ENCODE measurements around the gene OBSL1.

OBSL1 gene

DNA sequence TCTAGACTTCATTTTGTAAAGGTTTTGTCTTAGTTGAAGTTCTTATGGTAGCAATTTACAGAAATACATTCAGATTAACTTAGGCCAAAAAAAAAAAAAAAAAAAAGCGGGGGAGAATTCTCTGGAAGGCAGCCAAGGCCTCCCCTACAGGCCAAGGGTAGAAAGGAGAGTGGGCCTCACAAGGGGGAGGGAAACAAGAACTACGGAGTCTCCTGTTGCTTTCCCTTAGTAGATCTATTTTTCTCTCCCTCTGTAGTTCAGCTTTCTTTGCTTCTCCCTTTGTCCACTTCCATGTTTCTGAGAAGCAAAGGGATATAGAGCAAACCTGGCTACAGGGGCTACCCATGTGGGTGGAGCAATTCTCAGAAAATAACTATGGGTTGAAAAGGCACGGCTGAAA, 23.9 kb upstream of the OBSL1 start:
- FAIRE-seq (no peak), DNase-seq (ENCODE audit: insufficient read length) (no peak)

DNA sequence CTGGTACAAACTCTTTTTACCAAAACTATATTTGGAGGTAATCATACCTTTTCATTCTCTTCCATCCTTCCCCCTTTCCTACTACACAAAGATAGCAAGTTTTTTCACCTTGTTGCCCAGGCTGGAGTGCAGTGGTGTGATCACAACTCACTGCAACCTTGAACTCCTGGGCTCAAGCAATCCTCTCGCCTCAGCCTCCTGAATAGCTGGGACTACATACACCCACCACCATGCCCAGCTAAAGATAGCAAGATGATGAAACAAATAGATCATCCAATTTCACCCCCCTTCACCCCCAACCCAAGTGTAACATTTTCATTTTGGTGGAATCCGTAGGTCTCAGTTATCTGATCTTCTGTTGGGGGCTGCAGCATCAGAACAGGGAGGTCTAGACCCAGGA, 21.8 kb upstream of the OBSL1 start:
- FAIRE-seq, result no peak

More for the DNA sequence above, 23.9 kb upstream of the OBSL1 start:
- no peak for TF ChIP-seq TAF1 (IDR thresholded peaks at IDR 0.05; ENCODE audit: borderline replicate concordance, low read depth, low read length)
- no peak for TF ChIP-seq POLR2AphosphoS5 (IDR thresholded peaks at IDR 0.05; ENCODE audit: low read depth, low read length)
- no peak for TF ChIP-seq POLR2A (IDR thresholded peaks at IDR 0.05; ENCODE audit: low read depth, low read length)

DNA sequence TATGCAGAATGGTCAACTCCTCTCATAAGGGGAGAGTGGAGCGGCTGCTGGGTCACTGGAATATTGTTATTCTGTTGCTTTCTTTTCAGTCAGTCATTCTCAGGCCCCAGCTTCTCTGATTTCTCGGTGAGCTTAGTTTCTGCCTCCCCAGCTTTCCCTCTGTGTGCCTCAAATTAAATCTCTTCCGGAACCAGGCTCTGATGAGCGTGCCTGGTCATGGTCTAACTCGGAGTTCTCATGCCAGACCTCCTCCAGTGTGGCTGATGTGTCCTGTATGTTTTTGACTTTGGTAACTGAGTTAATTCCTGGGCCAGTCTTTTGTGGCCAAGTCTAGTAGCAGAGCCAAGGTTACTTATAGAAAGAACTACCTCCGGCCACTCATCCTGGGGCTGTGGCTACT, 21.4 kb upstream of the OBSL1 start:
- DNase-seq (ENCODE audit: insufficient read length) (no peak), FAIRE-seq (no peak)
- no peak for TF ChIP-seq POLR2AphosphoS5 (IDR thresholded peaks at IDR 0.05; ENCODE audit: low read depth, low read length)
- no peak for TF ChIP-seq TAF1 (IDR thresholded peaks at IDR 0.05; ENCODE audit: borderline replicate concordance, low read depth, low read length)
- no peak for TF ChIP-seq POLR2A (IDR thresholded peaks at IDR 0.05; ENCODE audit: low read depth, low read length)

More for the DNA sequence above, 21.8 kb upstream of the OBSL1 start:
- TF ChIP-seq POLR2AphosphoS5 (IDR thresholded peaks at IDR 0.05; ENCODE audit: low read depth, low read length) (no peak), POLR2A (IDR thresholded peaks at IDR 0.05; ENCODE audit: low read depth, low read length) (no peak), TAF1 (IDR thresholded peaks at IDR 0.05; ENCODE audit: borderline replicate concordance, low read depth, low read length) (no peak)
- DNase-seq (ENCODE audit: insufficient read length), result no peak

DNA sequence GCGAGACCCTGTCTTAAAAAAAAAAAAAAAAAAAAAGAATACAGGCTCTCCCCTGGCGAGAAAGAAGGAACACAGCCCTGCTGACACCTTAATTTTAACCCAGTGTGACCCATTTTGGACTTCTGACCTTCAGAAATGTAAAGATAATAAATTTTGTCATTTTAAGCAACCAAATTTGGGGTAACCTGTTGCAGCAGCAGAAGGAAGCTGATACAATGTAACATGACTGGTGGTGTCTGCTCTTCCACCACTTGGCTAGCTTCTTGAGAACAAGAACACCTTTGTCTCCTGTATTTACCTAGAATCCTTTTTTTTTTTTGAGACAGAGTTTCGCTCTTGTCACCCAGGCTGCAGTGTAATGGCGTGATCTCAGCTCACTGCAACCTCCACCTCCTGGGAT, 19.8 kb upstream of the OBSL1 start:
- DNase-seq (ENCODE audit: insufficient read length) (no peak), FAIRE-seq (no peak)
- TF ChIP-seq TAF1 (IDR thresholded peaks at IDR 0.05; ENCODE audit: borderline replicate concordance, low read depth, low read length), result no peak
- TF ChIP-seq POLR2AphosphoS5 (IDR thresholded peaks at IDR 0.05; ENCODE audit: low read depth, low read length), result no peak
- TF ChIP-seq POLR2A (IDR thresholded peaks at IDR 0.05; ENCODE audit: low read depth, low read length), result no peak

DNA sequence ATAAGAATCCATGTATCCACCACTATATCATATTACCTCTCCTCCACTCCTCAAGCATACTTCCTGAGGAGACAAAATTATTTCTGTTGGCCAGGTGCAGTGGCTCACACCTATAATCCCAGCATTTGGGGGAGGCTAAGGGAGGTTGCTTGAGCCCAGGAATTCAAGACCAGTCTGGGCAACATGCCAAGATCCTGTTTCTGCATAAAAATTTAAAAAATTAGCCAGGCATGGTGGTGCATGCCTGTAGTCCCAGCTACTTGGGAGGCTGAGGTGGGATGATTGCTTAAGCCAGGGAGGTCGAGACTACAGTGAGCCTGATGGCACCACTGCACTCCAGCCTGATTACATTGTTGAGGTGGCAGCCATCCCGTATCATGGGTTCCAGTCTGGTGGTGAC, 10.0 kb upstream of the OBSL1 start:
- no peak for DNase-seq (ENCODE audit: insufficient read length)
- TF ChIP-seq POLR2AphosphoS5 (IDR thresholded peaks at IDR 0.05; ENCODE audit: low read depth, low read length), result no peak
- no peak for TF ChIP-seq POLR2A (IDR thresholded peaks at IDR 0.05; ENCODE audit: low read depth, low read length)
- no peak for TF ChIP-seq TAF1 (IDR thresholded peaks at IDR 0.05; ENCODE audit: borderline replicate concordance, low read depth, low read length)
- no peak for FAIRE-seq

DNA sequence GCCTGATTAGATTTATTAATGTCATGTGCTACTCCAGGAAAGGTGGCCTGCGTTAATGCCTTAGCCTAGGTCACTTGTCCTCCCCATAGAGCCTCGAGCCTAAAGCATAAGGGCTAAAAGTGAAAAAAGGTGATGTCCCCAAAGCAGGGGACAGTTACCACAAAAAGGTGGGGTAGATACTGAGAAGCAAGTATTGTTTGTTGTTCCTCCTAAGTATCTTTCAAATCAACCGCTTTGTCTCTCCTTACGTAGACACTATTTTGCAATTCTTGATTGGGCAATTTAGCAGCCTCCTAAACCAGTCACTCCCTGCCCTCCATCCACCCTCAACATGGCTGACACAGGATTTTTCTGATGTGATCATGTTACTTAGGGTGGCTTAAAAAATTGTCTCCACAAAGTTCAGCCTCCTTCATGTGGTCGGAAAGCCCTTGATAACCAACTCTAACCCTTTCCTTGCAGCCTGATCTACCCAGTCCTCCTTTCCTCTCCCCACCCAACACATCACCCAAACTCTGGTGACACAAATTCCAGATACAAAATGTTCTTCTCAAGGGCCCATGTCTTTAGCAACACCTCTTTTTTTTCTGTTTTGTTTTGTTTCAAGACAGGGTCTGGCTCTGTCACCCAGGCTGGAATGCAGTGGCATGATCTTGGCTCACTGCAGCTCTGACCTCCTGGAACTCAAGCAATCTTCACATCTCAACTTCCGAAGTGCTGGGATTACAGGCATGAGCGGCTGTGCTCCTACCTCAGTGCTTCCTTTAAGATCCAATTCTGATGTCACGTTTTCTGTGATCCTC, 7.7 kb upstream of the OBSL1 start:
- DNase-seq (ENCODE audit: insufficient read length), result no peak

DNA sequence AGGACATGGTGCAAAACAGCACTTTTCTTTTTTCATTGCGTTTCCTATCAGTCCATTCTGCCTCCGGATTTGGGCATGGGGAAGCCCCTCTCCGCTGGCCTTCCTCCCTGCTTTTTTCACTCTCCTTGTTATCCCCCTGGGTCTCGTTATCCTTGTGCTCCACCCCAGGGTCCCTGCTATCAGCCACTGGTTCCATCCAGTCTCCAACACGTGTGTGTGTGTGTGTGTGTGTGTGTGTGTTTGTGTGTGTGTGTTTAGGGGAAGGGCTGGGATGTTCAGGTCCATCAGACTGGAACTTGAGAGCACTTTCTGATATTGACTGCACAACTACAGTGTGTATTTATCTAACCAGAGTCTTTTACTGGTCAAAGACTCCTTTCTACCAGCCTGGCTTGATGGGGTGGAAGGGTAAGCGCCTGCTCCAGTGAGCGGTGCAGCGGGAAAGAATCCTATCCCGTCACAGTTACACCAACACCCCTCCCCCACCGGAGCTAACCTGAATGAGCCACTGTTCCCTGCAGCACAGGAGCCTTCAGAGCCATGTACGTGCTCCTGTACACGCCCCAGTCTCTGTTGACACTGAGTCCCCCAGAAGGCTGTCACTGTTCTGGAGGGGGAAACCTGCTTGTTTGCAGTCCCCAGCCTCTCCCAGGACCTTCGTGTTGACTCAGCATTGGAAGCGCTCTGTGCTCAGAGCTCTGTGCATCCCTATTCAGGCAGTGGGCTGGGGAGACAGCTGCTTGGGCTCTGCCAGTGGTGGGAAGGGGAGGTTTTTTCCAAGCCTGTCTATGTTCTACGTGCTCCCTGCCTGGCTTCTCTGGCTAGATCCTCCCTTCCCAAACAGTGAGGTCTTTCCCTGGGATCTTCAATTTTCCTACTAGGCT, 5.4 kb upstream of the OBSL1 start:
- DNase-seq (ENCODE audit: insufficient read length) (no peak), FAIRE-seq (no peak)
- TF ChIP-seq POLR2A (IDR thresholded peaks at IDR 0.05; ENCODE audit: low read depth, low read length), result no peak
- no peak for TF ChIP-seq TAF1 (IDR thresholded peaks at IDR 0.05; ENCODE audit: borderline replicate concordance, low read depth, low read length)
- no peak for TF ChIP-seq POLR2AphosphoS5 (IDR thresholded peaks at IDR 0.05; ENCODE audit: low read depth, low read length)

More for the DNA sequence above, 7.7 kb upstream of the OBSL1 start:
- no peak for TF ChIP-seq POLR2A (IDR thresholded peaks at IDR 0.05; ENCODE audit: low read depth, low read length)
- no peak for TF ChIP-seq POLR2AphosphoS5 (IDR thresholded peaks at IDR 0.05; ENCODE audit: low read depth, low read length)
- TF ChIP-seq TAF1 (IDR thresholded peaks at IDR 0.05; ENCODE audit: borderline replicate concordance, low read depth, low read length), result no peak
- FAIRE-seq, result no peak

DNA sequence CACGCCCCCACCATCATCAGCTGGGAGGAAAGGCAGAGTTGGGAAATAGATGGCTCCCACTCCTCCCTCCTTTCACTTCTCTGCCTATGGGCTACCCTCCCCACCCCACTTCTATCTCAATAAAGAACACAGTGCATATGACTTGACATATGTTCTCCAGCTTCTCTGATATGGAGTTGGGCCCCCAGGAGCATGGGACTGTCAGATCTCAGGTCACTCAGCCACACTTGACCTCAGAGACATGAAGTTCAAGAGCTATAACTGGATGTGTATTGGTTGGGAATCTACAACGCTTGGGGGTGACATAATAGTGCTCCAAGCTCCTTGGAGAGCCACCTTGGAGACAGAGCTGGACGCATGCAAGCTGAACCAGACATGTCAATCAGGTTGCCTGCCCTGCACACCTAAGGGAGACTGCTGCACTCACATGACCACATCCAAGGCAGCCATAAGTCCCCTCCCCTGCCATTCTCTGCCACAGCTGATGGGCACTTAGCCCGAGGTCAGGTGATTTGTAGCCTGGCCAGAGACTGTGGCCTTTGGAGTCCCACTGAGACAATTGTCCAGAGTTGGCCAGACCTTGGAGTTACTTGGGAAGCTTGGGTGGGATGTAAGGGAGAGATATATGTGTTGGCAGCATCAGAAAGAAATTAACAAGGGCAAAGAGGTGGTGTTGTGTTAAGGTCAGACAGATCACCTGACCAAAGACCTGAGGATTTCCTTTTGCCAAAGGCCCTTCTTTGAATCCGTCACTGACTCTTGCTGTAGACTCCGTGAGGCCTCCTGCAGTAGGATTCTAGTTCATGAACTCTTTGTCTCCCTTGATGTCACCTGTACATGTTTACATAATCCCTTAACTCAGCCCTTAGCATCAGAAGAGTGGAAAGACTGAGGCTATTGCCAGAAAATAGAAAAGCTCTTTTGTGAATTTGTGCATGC, 4.5 kb upstream of the OBSL1 start:
- TF ChIP-seq POLR2A (IDR thresholded peaks at IDR 0.05; ENCODE audit: low read depth, low read length) (no peak), TAF1 (IDR thresholded peaks at IDR 0.05; ENCODE audit: borderline replicate concordance, low read depth, low read length) (no peak), POLR2AphosphoS5 (IDR thresholded peaks at IDR 0.05; ENCODE audit: low read depth, low read length) (no peak)
- FAIRE-seq, result no peak
- no peak for DNase-seq (ENCODE audit: insufficient read length)

DNA sequence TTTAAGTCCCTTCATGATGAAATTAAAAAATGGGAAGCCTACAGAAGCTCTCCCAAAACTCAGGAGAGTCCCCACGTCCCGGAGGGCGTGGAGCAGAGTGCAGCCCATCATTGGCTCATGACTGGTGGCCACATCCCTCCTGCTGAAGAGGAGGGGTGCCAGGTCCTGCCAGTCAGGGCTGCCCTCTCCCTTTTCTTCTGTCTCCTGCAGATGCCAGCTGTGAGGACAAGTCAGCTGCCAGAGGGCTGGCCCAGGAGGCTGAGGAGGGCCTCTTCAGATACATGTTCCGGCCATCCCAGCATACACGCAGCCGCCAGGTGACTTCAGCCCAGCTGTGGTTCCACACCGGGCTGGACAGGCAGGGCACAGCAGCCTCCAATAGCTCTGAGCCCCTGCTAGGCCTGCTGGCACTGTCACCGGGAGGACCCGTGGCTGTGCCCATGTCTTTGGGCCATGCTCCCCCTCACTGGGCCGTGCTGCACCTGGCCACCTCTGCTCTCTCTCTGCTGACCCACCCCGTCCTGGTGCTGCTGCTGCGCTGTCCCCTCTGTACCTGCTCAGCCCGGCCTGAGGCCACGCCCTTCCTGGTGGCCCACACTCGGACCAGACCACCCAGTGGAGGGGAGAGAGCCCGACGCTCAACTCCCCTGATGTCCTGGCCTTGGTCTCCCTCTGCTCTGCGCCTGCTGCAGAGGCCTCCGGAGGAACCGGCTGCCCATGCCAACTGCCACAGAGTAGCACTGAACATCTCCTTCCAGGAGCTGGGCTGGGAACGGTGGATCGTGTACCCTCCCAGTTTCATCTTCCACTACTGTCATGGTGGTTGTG, 3.4 kb upstream of the OBSL1 start:
- FAIRE-seq (no peak), DNase-seq (ENCODE audit: insufficient read length) (peak; percentile 5)
- TF ChIP-seq POLR2A (IDR thresholded peaks at IDR 0.05; ENCODE audit: low read depth, low read length), result no peak
- TF ChIP-seq TAF1 (IDR thresholded peaks at IDR 0.05; ENCODE audit: borderline replicate concordance, low read depth, low read length), result no peak
- no peak for TF ChIP-seq POLR2AphosphoS5 (IDR thresholded peaks at IDR 0.05; ENCODE audit: low read depth, low read length)

DNA sequence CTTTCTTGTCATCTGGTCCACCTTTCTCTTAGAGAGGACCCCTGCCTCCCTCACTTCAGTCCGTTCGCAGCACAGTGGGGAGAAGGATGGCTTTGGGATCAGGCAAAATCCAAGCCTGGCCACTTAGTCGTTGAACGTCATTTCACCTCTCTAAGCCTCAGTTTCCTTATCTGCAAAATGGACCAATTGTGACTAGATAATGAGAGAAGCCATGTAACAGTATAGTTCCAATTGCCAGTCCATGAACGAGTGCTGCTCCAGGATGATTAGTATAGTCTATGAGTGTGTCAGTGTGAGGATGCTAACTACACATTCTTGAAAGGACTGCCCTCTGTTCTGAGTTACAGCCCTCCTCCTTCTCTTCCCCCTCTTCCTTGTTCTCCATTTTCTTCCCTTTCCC, 1.8 kb upstream of the OBSL1 start:
- DNase-seq (ENCODE audit: insufficient read length) (no peak), FAIRE-seq (no peak)

More for the DNA sequence above, 1.8 kb upstream of the OBSL1 start:
- no peak for TF ChIP-seq TAF1 (IDR thresholded peaks at IDR 0.05; ENCODE audit: borderline replicate concordance, low read depth, low read length)
- TF ChIP-seq POLR2AphosphoS5 (IDR thresholded peaks at IDR 0.05; ENCODE audit: low read depth, low read length), result no peak
- no peak for TF ChIP-seq POLR2A (IDR thresholded peaks at IDR 0.05; ENCODE audit: low read depth, low read length)
